HPDE6-E6E7 (cell line): ENCODE measurements around the gene WNT11.

ENCODE experiments used
- DNase-seq: peaks from one replicate; pipeline ENCODE4 v3.0.0; 2011; ENCODE audit warnings: missing footprints; ENCODE audit errors: extremely low spot score

Gene WNT11

GRCh38 chr11:76156971-76157427 is 49.3 kb downstream of the WNT11 start:
- DNase-seq = no peak

- DNase-seq = no peak
These were observed 50.6 kb downstream of the WNT11 start for GRCh38 chr11:76155500-76156227.

GRCh38 chr11:76153571-76153923 is 52.8 kb downstream of the WNT11 start:
- DNase-seq = peak; percentile 37

GRCh38 chr11:76152741-76153570 is 53.3 kb downstream of the WNT11 start:
- DNase-seq = no peak

GRCh38 chr11:76152086-76152681 is 54.1 kb downstream of the WNT11 start:
- peak; percentile 87 for DNase-seq

- DNase-seq = no peak
These were observed 54.7 kb downstream of the WNT11 start for GRCh38 chr11:76151556-76152085.

GRCh38 chr11:76150141-76150540 is 56.2 kb downstream of the WNT11 start:
- DNase-seq = no peak

GRCh38 chr11:76149713-76150112 is 56.6 kb downstream of the WNT11 start:
- no peak for DNase-seq

GRCh38 chr11:76148941-76149613 is 57.2 kb downstream of the WNT11 start:
- DNase-seq = no peak

GRCh38 chr11:76148231-76148630 is 58.1 kb downstream of the WNT11 start:
- no peak for DNase-seq

GRCh38 chr11:76147106-76147740 is 59.1 kb downstream of the WNT11 start:
- no peak for DNase-seq

GRCh38 chr11:76143274-76143673 is 63.0 kb downstream of the WNT11 start:
- no peak for DNase-seq

- DNase-seq = no peak
These were observed 64.3 kb downstream of the WNT11 start for GRCh38 chr11:76141901-76142588.

GRCh38 chr11:76140912-76141574 is 65.3 kb downstream of the WNT11 start:
- no peak for DNase-seq

GRCh38 chr11:76139314-76139713 is 67.0 kb downstream of the WNT11 start:
- DNase-seq = no peak
